HL-60 (cell line): Measurements from ENCODE around the gene ARHGAP21.

ENCODE experiments used
- DNase-seq, 2 experiments: peaks; one replicate each; pipeline ENCODE4 v3.0.0-alpha.2; 2010 to 2020; ENCODE audit warnings: low read depth in 1 of 2, low spot score in 1 of 2
- H3K27ac ChIP-seq: fragments of 250-450 bp; sonication (Bioruptor Pico); replicated peaks from 2 replicates; pipeline ENCODE4 v1.5.1; 2020; ENCODE audit warnings: mild to moderate bottlenecking, moderate library complexity
- H3K27me3 ChIP-seq: fragments of 250-450 bp; sonication (Bioruptor Pico); 2 replicates; pipeline ENCODE4 v1.5.1; 2021; ENCODE audit warnings: mild to moderate bottlenecking, moderate library complexity; ENCODE audit not compliant: insufficient read depth, poor library complexity, severe bottlenecking
- H3K4me3 ChIP-seq: replicated peaks from 2 replicates; pipeline ENCODE4 v1.5.1; 2011; ENCODE audit warnings: mild to moderate bottlenecking, control low read depth, low read length; ENCODE audit not compliant: insufficient read depth
- CTCF ChIP-seq: IDR thresholded peaks from one replicate; pipeline ENCODE4 v1.5.1; 2011; ENCODE audit warnings: low read length, control low read depth, inconsistent platforms; ENCODE audit not compliant: insufficient read depth
- GABPA ChIP-seq: IDR thresholded peaks from 2 replicates; pipeline ENCODE4 v1.6.1; 2012; ENCODE audit warnings: low read depth
- POLR2AphosphoS5 ChIP-seq: IDR thresholded peaks from 2 replicates; pipeline ENCODE4 v1.6.1; 2012; ENCODE audit warnings: low read depth
- REST ChIP-seq: IDR thresholded peaks from 2 replicates; pipeline ENCODE4 v1.6.1; 2012; ENCODE audit warnings: low read depth; ENCODE audit not compliant: insufficient replicate concordance
- SPI1 ChIP-seq: IDR thresholded peaks from 2 replicates; pipeline ENCODE4 v1.6.1; 2012; ENCODE audit warnings: low read depth, mild to moderate bottlenecking, borderline replicate concordance

Gene ARHGAP21

GRCh38 chr10:24669285-24669852, 54.3 kb downstream of the ARHGAP21 start:
- no peak for DNase-seq
- Histone ChIP-seq H3K27me3 (no peaks in the 10 kb centered on the region), H3K4me3 (no peak overlapping the region), H3K27ac (no peak overlapping the region)
- TF ChIP-seq POLR2AphosphoS5, result no peak
- no peak for TF ChIP-seq SPI1
- TF ChIP-seq CTCF, result no peak
- no peak for TF ChIP-seq REST
- TF ChIP-seq GABPA, result no peak

GRCh38 chr10:24668247-24668646, 55.4 kb downstream of the ARHGAP21 start:
- H3K4me3 ChIP-seq, result no peak overlapping the region
- no peak for DNase-seq
- H3K27ac ChIP-seq, result no peak overlapping the region
- no peak for TF ChIP-seq REST
- no peak for TF ChIP-seq GABPA
- TF ChIP-seq CTCF, result no peak
- TF ChIP-seq SPI1, result no peak
- TF ChIP-seq POLR2AphosphoS5, result no peak
- no peaks in the 10 kb centered on the region for H3K27me3 ChIP-seq

- TF ChIP-seq CTCF (no peak), POLR2AphosphoS5 (no peak), GABPA (no peak), REST (no peak), SPI1 (no peak)
- H3K27ac ChIP-seq, result no peak overlapping the region
- no peak for DNase-seq
- H3K4me3 ChIP-seq, result no peak overlapping the region
- no peaks in the 10 kb centered on the region for H3K27me3 ChIP-seq
Observed at GRCh38 chr10:24664991-24665390, 58.7 kb downstream of the ARHGAP21 start.
